Liver (tissue), 9 donors: Measurements from ENCODE around the gene TCFL5. TPM values are rescaled to one million over a fixed set of nuclear protein-coding genes. Genes with fewer than 3 reads are reported as not detected.

Experiments used
- DNase-seq: peaks from one replicate; pipeline ENCODE4 v3.0.0-alpha.2; 2017; ENCODE audit warnings: low spot score
- H3K27ac ChIP-seq, 2 donors: one replicate each; pipeline ENCODE4 v1.7.0; 2013; ENCODE audit warnings: inconsistent platforms in 2 of 2, low read length in 2 of 2, control low read depth in 1 of 2, low read depth in 1 of 2, mild to moderate bottlenecking in 1 of 2
- H3K27me3 ChIP-seq, 4 donors: one replicate each; pipeline versions ENCODE4 v1.6.1 to v1.7.0; 2013; ENCODE audit warnings: low read length in 3 of 4, inconsistent platforms in 1 of 4, mild to moderate bottlenecking in 1 of 4, moderate library complexity in 1 of 4; ENCODE audit not compliant: control insufficient read depth in 4 of 4, insufficient read depth in 4 of 4
- H3K36me3 ChIP-seq, 4 donors: one replicate each; pipeline versions ENCODE4 v1.6.1 to v1.7.0; 2013; ENCODE audit warnings: low read length in 3 of 4, mild to moderate bottlenecking in 3 of 4, low read depth in 1 of 4, moderate library complexity in 1 of 4; ENCODE audit not compliant: control insufficient read depth in 4 of 4, insufficient read depth in 3 of 4
- H3K4me1 ChIP-seq, 4 donors: one replicate each; pipeline versions ENCODE4 v1.6.1 to v1.7.0; 2013; ENCODE audit warnings: low read length in 3 of 4, mild to moderate bottlenecking in 3 of 4, moderate library complexity in 1 of 4; ENCODE audit not compliant: control insufficient read depth in 4 of 4, insufficient read depth in 4 of 4
- H3K4me3 ChIP-seq, 3 donors: one replicate each; pipeline versions ENCODE4 v1.6.1 to v1.7.0; 2013; ENCODE audit warnings: low read length in 3 of 3, control low read depth in 1 of 3, low read depth in 1 of 3, mild to moderate bottlenecking in 1 of 3
- H3K9ac ChIP-seq, 2 donors: one replicate each; pipeline ENCODE4 v1.7.0; 2013; ENCODE audit warnings: low read length in 2 of 2, mild to moderate bottlenecking in 2 of 2, moderate library complexity in 2 of 2, control low read depth in 1 of 2, low read depth in 1 of 2
- H3K9me3 ChIP-seq, 4 donors: one replicate each; pipeline versions ENCODE4 v1.6.1 to v1.7.0; 2013; ENCODE audit warnings: low read length in 3 of 4; ENCODE audit not compliant: control insufficient read depth in 4 of 4
- EGR1 ChIP-seq, 2 donors: IDR thresholded peaks; 2 replicates each; pipeline ENCODE4 v1.6.1; 2016 to 2018; ENCODE audit warnings: antibody characterized with exemption in 2 of 2, low read depth in 2 of 2
- FOXA1 ChIP-seq: IDR thresholded peaks from 2 replicates; pipeline ENCODE4 v1.6.1; 2016; ENCODE audit warnings: antibody characterized with exemption
- FOXA2 ChIP-seq: IDR thresholded peaks from 2 replicates; pipeline ENCODE4 v1.6.1; 2016; ENCODE audit warnings: antibody characterized with exemption
- GABPA ChIP-seq, 2 donors: IDR thresholded peaks in 1 of 2; conservative IDR thresholded peaks in 1 of 2; 2 replicates each; pipeline ENCODE4 v1.6.1; 2016; ENCODE audit warnings: antibody characterized with exemption in 2 of 2, mild to moderate bottlenecking in 1 of 2, moderate library complexity in 1 of 2
- HNF4A ChIP-seq, 2 donors: conservative IDR thresholded peaks; 2 replicates each; pipeline ENCODE4 v1.6.1; 2016; ENCODE audit warnings: antibody characterized with exemption in 2 of 2, mild to moderate bottlenecking in 2 of 2
- HNF4G ChIP-seq: IDR thresholded peaks from 2 replicates; pipeline ENCODE4 v1.6.1; 2016; ENCODE audit warnings: antibody characterized with exemption
- JUND ChIP-seq, 2 donors: IDR thresholded peaks; 2 replicates each; pipeline ENCODE4 v1.6.1; 2016; ENCODE audit warnings: antibody characterized with exemption in 2 of 2
- NR2F2 ChIP-seq: IDR thresholded peaks from 2 replicates; pipeline ENCODE4 v1.6.1; 2016; ENCODE audit warnings: antibody characterized with exemption
- SP1 ChIP-seq: IDR thresholded peaks from 2 replicates; pipeline ENCODE4 v1.6.1; 2018; ENCODE audit warnings: antibody characterized with exemption, mild to moderate bottlenecking
- TAF1 ChIP-seq: conservative IDR thresholded peaks from 2 replicates; pipeline ENCODE4 v1.6.1; 2016; ENCODE audit warnings: antibody characterized with exemption, mild to moderate bottlenecking
- YY1 ChIP-seq: IDR thresholded peaks from 2 replicates; pipeline ENCODE4 v1.6.1; 2016; ENCODE audit warnings: antibody characterized with exemption, mild to moderate bottlenecking
- WGBS: extraction: QIAGEN DNeasy Blood & Tissue Kit; methylation state at CpG from one replicate; pipeline ENCODE4 v1.1.7; 2013; 5-methylcytosine and 5-hydroxymethylcytosine counted together
- polyA plus RNA-seq, 2 donors: library from polyadenylated mRNA; stranded (reverse) in 1 of 2; unstranded in 1 of 2; fragments of 200-250 nt in 1 of 2; fragments of >200 nt in 1 of 2; fragmentation: Nextera tagmentation in 1 of 2; extraction: Ambion mirVana in 1 of 2; gene quantifications; one replicate each; pipeline versions ENCODE4 v1.2.1 to v1.2.3, GENCODE V29; 2013 to 2015
- total RNA-seq, 2 donors: library from RNA; depleted of rRNA; stranded (reverse); fragments of >200 nt; gene quantifications; one replicate each; pipeline ENCODE4 v1.2.3, GENCODE V29; 2014
- TF ChIP-seq, protein P1 (sequence below): IDR thresholded peaks from 2 replicates; pipeline ENCODE4 v1.6.1; 2016; ENCODE audit warnings: antibody characterized with exemption
- TF ChIP-seq, protein P2 (sequence below): IDR thresholded peaks from 2 replicates; pipeline ENCODE4 v1.6.1; 2016; ENCODE audit warnings: antibody characterized with exemption, mild to moderate bottlenecking
- TF ChIP-seq, protein P3 (sequence below): IDR thresholded peaks from 2 replicates; pipeline ENCODE4 v1.6.1; 2016; ENCODE audit warnings: antibody characterized with exemption
- TF ChIP-seq, protein P4 (sequence below): IDR thresholded peaks from 2 replicates; pipeline ENCODE4 v1.6.1; 2016; ENCODE audit warnings: antibody characterized with exemption
- TF ChIP-seq, protein P5 (sequence below): fragments of 150-350 bp; IDR thresholded peaks from 2 replicates; pipeline ENCODE4 v1.5.1; 2017; ENCODE audit warnings: improper control_type of control experiment, low read depth, low read length; ENCODE audit not compliant: missing input control
- donor health status: healthy.
- donor health status: healthy.
- donor health status: healthy.
- donor health status: healthy.
- donor health status: healthy.

The TCFL5 gene
- total and polyA plus RNA-seq, 4 donors, result 0.79 to 3.8 (median 2.2) TPM

DNA sequence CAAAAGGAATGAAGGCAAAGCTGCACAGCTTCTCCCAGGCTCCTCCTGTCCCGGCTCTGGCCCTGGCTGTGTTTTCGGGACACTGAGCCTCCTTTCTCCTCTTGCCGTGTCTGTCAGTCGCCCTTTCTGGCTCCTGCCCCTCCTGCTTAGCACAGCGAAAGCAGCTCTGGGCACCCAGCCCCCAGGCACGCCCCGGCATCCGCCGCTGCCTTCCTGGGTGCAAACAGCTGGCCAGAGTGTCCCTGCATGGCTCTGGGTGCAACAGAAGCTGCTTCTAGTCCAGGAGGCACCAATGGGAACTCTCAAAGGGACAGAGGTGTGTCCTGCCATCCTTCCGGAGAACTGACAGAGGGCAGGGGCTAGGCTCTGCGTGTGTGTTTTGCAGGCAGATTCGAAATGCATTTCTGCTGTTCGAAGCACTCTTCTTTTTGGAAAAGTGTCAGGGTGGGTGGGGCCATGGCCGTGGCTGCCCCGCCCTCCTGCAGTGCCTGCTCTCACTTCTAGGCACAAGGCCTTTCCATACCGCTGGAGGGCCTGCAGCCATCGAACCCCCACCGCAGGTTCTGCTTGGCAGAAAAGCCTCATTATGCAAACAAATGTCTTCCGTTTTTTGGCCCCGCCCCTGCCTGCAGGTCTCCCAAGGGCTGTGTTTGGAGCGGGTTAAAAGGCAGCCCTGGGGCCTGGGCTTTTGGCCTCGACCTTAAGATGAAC lies 29.3 kb downstream of the TCFL5 start:
- peak overlapping the region; percentile 40 to 59 for H3K9ac ChIP-seq
- whole genome bisulfite sequencing, result 26% methylated on average over 22 of the region's 22 CpGs

DNA sequence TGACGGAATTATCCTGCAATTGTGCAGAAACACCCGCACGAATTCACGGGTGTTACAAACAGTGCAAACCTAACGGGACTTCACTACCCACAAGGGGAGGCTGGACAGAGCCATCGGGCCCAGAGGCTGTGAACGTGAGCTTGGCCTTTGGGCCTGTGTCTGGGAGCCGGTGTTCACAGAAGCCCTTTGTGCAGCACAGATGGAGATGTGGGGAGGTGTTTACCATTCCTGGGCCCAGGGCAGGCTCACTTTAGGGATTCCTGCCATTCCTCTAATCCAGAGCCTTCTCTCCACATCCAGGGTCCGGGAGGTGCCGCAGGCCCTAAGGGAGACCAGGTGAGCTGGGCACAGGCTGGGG lies 29.8 kb downstream of the TCFL5 start:
- no peak overlapping the region for H3K4me3 ChIP-seq
- H3K9me3 ChIP-seq, result no peaks in the 10 kb centered on the region
- peak overlapping the region; percentile 78 to 94 for H3K27ac ChIP-seq
- DNase-seq, result no peak
- H3K9ac ChIP-seq, result peak overlapping the region; percentile 19 to 40
- WGBS, result 61% methylated on average over 10 of the region's 10 CpGs
- peaks cover 11 to 31% (median 21%) of the 10 kb centered on the region in 4 donors for H3K4me1 ChIP-seq
- no peaks in the 10 kb centered on the region for H3K27me3 ChIP-seq
- H3K36me3 ChIP-seq, result no peaks in the 10 kb centered on the region
- TF ChIP-seq JUND (IDR thresholded peaks at IDR 0.05) (no peak), HNF4A (conservative IDR thresholded peaks at IDR 0.05) (no peak), FOXA1 (no peak), FOXA2 (no peak), TAF1 (no peak), HNF4G (no peak), NR2F2 (no peak)
- TF ChIP-seq, protein P1, sequence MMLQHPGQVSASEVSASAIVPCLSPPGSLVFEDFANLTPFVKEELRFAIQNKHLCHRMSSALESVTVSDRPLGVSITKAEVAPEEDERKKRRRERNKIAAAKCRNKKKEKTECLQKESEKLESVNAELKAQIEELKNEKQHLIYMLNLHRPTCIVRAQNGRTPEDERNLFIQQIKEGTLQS, result no peak
- TF ChIP-seq, protein P2, sequence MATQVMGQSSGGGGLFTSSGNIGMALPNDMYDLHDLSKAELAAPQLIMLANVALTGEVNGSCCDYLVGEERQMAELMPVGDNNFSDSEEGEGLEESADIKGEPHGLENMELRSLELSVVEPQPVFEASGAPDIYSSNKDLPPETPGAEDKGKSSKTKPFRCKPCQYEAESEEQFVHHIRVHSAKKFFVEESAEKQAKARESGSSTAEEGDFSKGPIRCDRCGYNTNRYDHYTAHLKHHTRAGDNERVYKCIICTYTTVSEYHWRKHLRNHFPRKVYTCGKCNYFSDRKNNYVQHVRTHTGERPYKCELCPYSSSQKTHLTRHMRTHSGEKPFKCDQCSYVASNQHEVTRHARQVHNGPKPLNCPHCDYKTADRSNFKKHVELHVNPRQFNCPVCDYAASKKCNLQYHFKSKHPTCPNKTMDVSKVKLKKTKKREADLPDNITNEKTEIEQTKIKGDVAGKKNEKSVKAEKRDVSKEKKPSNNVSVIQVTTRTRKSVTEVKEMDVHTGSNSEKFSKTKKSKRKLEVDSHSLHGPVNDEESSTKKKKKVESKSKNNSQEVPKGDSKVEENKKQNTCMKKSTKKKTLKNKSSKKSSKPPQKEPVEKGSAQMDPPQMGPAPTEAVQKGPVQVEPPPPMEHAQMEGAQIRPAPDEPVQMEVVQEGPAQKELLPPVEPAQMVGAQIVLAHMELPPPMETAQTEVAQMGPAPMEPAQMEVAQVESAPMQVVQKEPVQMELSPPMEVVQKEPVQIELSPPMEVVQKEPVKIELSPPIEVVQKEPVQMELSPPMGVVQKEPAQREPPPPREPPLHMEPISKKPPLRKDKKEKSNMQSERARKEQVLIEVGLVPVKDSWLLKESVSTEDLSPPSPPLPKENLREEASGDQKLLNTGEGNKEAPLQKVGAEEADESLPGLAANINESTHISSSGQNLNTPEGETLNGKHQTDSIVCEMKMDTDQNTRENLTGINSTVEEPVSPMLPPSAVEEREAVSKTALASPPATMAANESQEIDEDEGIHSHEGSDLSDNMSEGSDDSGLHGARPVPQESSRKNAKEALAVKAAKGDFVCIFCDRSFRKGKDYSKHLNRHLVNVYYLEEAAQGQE, result no peak
- TF ChIP-seq, protein P3, sequence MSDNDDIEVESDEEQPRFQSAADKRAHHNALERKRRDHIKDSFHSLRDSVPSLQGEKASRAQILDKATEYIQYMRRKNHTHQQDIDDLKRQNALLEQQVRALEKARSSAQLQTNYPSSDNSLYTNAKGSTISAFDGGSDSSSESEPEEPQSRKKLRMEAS, result no peak

More for the DNA sequence above, 29.3 kb downstream of the TCFL5 start:
- peaks cover 11 to 31% (median 21%) of the 10 kb centered on the region in 4 donors for H3K4me1 ChIP-seq
- H3K27me3 ChIP-seq, result no peaks in the 10 kb centered on the region
- TF ChIP-seq HNF4A (conservative IDR thresholded peaks at IDR 0.05) (no peak), SP1 (no peak), EGR1 (IDR thresholded peaks at IDR 0.05; ENCODE audit: low read depth in 2 of 2) (no peak), GABPA (IDR thresholded peaks at IDR 0.05 in 1 of 2, conservative IDR thresholded peaks at IDR 0.05 in 1 of 2) (no peak), YY1 (peak; percentile 16), FOXA1 (no peak)
- TF ChIP-seq, protein P2, result no peak
- TF ChIP-seq, protein P4, sequence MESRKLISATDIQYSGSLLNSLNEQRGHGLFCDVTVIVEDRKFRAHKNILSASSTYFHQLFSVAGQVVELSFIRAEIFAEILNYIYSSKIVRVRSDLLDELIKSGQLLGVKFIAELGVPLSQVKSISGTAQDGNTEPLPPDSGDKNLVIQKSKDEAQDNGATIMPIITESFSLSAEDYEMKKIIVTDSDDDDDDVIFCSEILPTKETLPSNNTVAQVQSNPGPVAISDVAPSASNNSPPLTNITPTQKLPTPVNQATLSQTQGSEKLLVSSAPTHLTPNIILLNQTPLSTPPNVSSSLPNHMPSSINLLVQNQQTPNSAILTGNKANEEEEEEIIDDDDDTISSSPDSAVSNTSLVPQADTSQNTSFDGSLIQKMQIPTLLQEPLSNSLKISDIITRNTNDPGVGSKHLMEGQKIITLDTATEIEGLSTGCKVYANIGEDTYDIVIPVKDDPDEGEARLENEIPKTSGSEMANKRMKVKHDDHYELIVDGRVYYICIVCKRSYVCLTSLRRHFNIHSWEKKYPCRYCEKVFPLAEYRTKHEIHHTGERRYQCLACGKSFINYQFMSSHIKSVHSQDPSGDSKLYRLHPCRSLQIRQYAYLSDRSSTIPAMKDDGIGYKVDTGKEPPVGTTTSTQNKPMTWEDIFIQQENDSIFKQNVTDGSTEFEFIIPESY, result no peak
- TF ChIP-seq, protein P5, sequence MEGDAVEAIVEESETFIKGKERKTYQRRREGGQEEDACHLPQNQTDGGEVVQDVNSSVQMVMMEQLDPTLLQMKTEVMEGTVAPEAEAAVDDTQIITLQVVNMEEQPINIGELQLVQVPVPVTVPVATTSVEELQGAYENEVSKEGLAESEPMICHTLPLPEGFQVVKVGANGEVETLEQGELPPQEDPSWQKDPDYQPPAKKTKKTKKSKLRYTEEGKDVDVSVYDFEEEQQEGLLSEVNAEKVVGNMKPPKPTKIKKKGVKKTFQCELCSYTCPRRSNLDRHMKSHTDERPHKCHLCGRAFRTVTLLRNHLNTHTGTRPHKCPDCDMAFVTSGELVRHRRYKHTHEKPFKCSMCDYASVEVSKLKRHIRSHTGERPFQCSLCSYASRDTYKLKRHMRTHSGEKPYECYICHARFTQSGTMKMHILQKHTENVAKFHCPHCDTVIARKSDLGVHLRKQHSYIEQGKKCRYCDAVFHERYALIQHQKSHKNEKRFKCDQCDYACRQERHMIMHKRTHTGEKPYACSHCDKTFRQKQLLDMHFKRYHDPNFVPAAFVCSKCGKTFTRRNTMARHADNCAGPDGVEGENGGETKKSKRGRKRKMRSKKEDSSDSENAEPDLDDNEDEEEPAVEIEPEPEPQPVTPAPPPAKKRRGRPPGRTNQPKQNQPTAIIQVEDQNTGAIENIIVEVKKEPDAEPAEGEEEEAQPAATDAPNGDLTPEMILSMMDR, result no peak
- H3K36me3 ChIP-seq, result no peaks in the 10 kb centered on the region
- DNase-seq, result no peak
- peak overlapping the region; percentile 78 to 94 for H3K27ac ChIP-seq
- no peaks in the 10 kb centered on the region for H3K9me3 ChIP-seq
- peak overlapping the region in 1 of 3 donors; percentile 12 for H3K4me3 ChIP-seq
